Measurements from ENCODE around the gene CTSS.
"Not testable (repeated sequence)": the region's sequence is repeated elsewhere in the genome, so short reads cannot be mapped to it uniquely, and the experiment has no call there.

CTSS gene

GRCh38 chr1:150777544-150777943, 12.0 kb upstream of the CTSS start:
- Histone ChIP-seq H3K27ac (ENCODE audit: low read depth, low read length) (no peak overlapping the region), H3K9me3 (ENCODE audit: control insufficient read depth in 1 of 2, low read length in 2 of 2) (no peaks in the 10 kb centered on the region), H3K9ac (ENCODE audit: low read depth in 1 of 2, low read length in 2 of 2) (no peak overlapping the region), H3K4me1 (ENCODE audit: control insufficient read depth in 1 of 2, insufficient read depth in 2 of 2, low read length in 2 of 2) (no peaks in the 10 kb centered on the region), H3K4me3 (ENCODE audit: low read depth in 1 of 2, low read length in 2 of 2) (no peak overlapping the region), H3K27me3 (ENCODE audit: control insufficient read depth in 1 of 2, insufficient read depth in 2 of 2, low read length in 2 of 2) (no peaks in the 10 kb centered on the region), H3K36me3 (ENCODE audit: control insufficient read depth in 1 of 2, insufficient read depth in 2 of 2, low read length in 2 of 2) (no peaks in the 10 kb centered on the region)

GRCh38 chr1:150775931-150776505, 10.4 kb upstream of the CTSS start:
- H3K4me3 ChIP-seq (ENCODE audit: low read depth in 1 of 2, low read length in 2 of 2); H3K36me3 ChIP-seq (ENCODE audit: control insufficient read depth in 1 of 2, insufficient read depth in 2 of 2, low read length in 2 of 2); H3K27me3 ChIP-seq (ENCODE audit: control insufficient read depth in 1 of 2, insufficient read depth in 2 of 2, low read length in 2 of 2); H3K27ac ChIP-seq (ENCODE audit: low read depth, low read length); H3K9me3 ChIP-seq (ENCODE audit: control insufficient read depth in 1 of 2, low read length in 2 of 2); H3K4me1 ChIP-seq (ENCODE audit: control insufficient read depth in 1 of 2, insufficient read depth in 2 of 2, low read length in 2 of 2); H3K9ac ChIP-seq (ENCODE audit: low read depth in 1 of 2, low read length in 2 of 2): not testable (repeated sequence)

- Histone ChIP-seq H3K9me3 (ENCODE audit: control insufficient read depth in 1 of 2, low read length in 2 of 2) (no peaks in the 10 kb centered on the region), H3K27me3 (ENCODE audit: control insufficient read depth in 1 of 2, insufficient read depth in 2 of 2, low read length in 2 of 2) (no peaks in the 10 kb centered on the region), H3K27ac (ENCODE audit: low read depth, low read length) (no peak overlapping the region), H3K4me3 (ENCODE audit: low read depth in 1 of 2, low read length in 2 of 2) (no peak overlapping the region), H3K36me3 (ENCODE audit: control insufficient read depth in 1 of 2, insufficient read depth in 2 of 2, low read length in 2 of 2) (no peaks in the 10 kb centered on the region), H3K9ac (ENCODE audit: low read depth in 1 of 2, low read length in 2 of 2) (no peak overlapping the region), H3K4me1 (ENCODE audit: control insufficient read depth in 1 of 2, insufficient read depth in 2 of 2, low read length in 2 of 2) (no peaks in the 10 kb centered on the region)
These were observed 9.7 kb upstream of the CTSS start for GRCh38 chr1:150775276-150775675.

GRCh38 chr1:150772326-150772725, 6.7 kb upstream of the CTSS start:
- no peak overlapping the region for H3K4me3 ChIP-seq (ENCODE audit: low read depth in 1 of 2, low read length in 2 of 2)
- no peaks in the 10 kb centered on the region for H3K9me3 ChIP-seq (ENCODE audit: control insufficient read depth in 1 of 2, low read length in 2 of 2)
- H3K27ac ChIP-seq (ENCODE audit: low read depth, low read length): no peak overlapping the region
- H3K9ac ChIP-seq (ENCODE audit: low read depth in 1 of 2, low read length in 2 of 2): no peak overlapping the region
- H3K36me3 ChIP-seq (ENCODE audit: control insufficient read depth in 1 of 2, insufficient read depth in 2 of 2, low read length in 2 of 2): no peaks in the 10 kb centered on the region
- no peaks in the 10 kb centered on the region for H3K27me3 ChIP-seq (ENCODE audit: control insufficient read depth in 1 of 2, insufficient read depth in 2 of 2, low read length in 2 of 2)
- no peaks in the 10 kb centered on the region for H3K4me1 ChIP-seq (ENCODE audit: control insufficient read depth in 1 of 2, insufficient read depth in 2 of 2, low read length in 2 of 2)

- not testable (repeated sequence) for H3K9me3 ChIP-seq (ENCODE audit: control insufficient read depth in 1 of 2, low read length in 2 of 2); H3K9ac ChIP-seq (ENCODE audit: low read depth in 1 of 2, low read length in 2 of 2); H3K27me3 ChIP-seq (ENCODE audit: control insufficient read depth in 1 of 2, insufficient read depth in 2 of 2, low read length in 2 of 2); H3K27ac ChIP-seq (ENCODE audit: low read depth, low read length); H3K4me3 ChIP-seq (ENCODE audit: low read depth in 1 of 2, low read length in 2 of 2); H3K36me3 ChIP-seq (ENCODE audit: control insufficient read depth in 1 of 2, insufficient read depth in 2 of 2, low read length in 2 of 2)
- peaks cover 3 to 10% of the 10 kb centered on the region in 2 donors for H3K4me1 ChIP-seq (ENCODE audit: control insufficient read depth in 1 of 2, insufficient read depth in 2 of 2, low read length in 2 of 2)
These were observed 2.1 kb upstream of the CTSS start for GRCh38 chr1:150767704-150768103.

GRCh38 chr1:150765977-150766301, 361 bp upstream of the CTSS start:
- not testable (repeated sequence) for H3K27me3 ChIP-seq (ENCODE audit: control insufficient read depth in 1 of 2, insufficient read depth in 2 of 2, low read length in 2 of 2); H3K27ac ChIP-seq (ENCODE audit: low read depth, low read length); H3K9me3 ChIP-seq (ENCODE audit: control insufficient read depth in 1 of 2, low read length in 2 of 2); H3K36me3 ChIP-seq (ENCODE audit: control insufficient read depth in 1 of 2, insufficient read depth in 2 of 2, low read length in 2 of 2)
- Histone ChIP-seq H3K9ac (ENCODE audit: low read depth in 1 of 2, low read length in 2 of 2) (peak overlapping the region in 1 of 2 donors; percentile 74), H3K4me1 (ENCODE audit: control insufficient read depth in 1 of 2, insufficient read depth in 2 of 2, low read length in 2 of 2) (peaks cover 3 to 10% of the 10 kb centered on the region in 2 donors), H3K4me3 (ENCODE audit: low read depth in 1 of 2, low read length in 2 of 2) (peak overlapping the region; percentile 69 to 79)

- peaks cover 0 to 4% of the 10 kb centered on the region in 2 donors for H3K36me3 ChIP-seq (ENCODE audit: control insufficient read depth in 1 of 2, insufficient read depth in 2 of 2, low read length in 2 of 2)
- H3K9ac ChIP-seq (ENCODE audit: low read depth in 1 of 2, low read length in 2 of 2): peak overlapping the region; percentile 68 to 74
- no peaks in the 10 kb centered on the region for H3K9me3 ChIP-seq (ENCODE audit: control insufficient read depth in 1 of 2, low read length in 2 of 2)
- H3K4me1 ChIP-seq (ENCODE audit: control insufficient read depth in 1 of 2, insufficient read depth in 2 of 2, low read length in 2 of 2): peaks cover 3 to 10% of the 10 kb centered on the region in 2 donors
- no peaks in the 10 kb centered on the region for H3K27me3 ChIP-seq (ENCODE audit: control insufficient read depth in 1 of 2, insufficient read depth in 2 of 2, low read length in 2 of 2)
- H3K4me3 ChIP-seq (ENCODE audit: low read depth in 1 of 2, low read length in 2 of 2): peak overlapping the region; percentile 69 to 79
- peak overlapping the region; percentile 5 for H3K27ac ChIP-seq (ENCODE audit: low read depth, low read length)
These were observed 919 bp downstream of the CTSS start for GRCh38 chr1:150764617-150765101.

- no peaks in the 10 kb centered on the region for H3K27me3 ChIP-seq (ENCODE audit: control insufficient read depth in 1 of 2, insufficient read depth in 2 of 2, low read length in 2 of 2)
- H3K4me3 ChIP-seq (ENCODE audit: low read depth in 1 of 2, low read length in 2 of 2): no peak overlapping the region
- H3K4me1 ChIP-seq (ENCODE audit: control insufficient read depth in 1 of 2, insufficient read depth in 2 of 2, low read length in 2 of 2): peaks cover 3 to 10% of the 10 kb centered on the region in 2 donors
- H3K9me3 ChIP-seq (ENCODE audit: control insufficient read depth in 1 of 2, low read length in 2 of 2): no peaks in the 10 kb centered on the region
- H3K27ac ChIP-seq (ENCODE audit: low read depth, low read length): no peak overlapping the region
- H3K36me3 ChIP-seq (ENCODE audit: control insufficient read depth in 1 of 2, insufficient read depth in 2 of 2, low read length in 2 of 2): peaks cover 0 to 4% of the 10 kb centered on the region in 2 donors
- H3K9ac ChIP-seq (ENCODE audit: low read depth in 1 of 2, low read length in 2 of 2): no peak overlapping the region
These were observed 2.6 kb downstream of the CTSS start for GRCh38 chr1:150763018-150763417.

GRCh38 chr1:150762552-150762951, 3.0 kb downstream of the CTSS start:
- Histone ChIP-seq H3K4me3 (ENCODE audit: low read depth in 1 of 2, low read length in 2 of 2) (no peak overlapping the region), H3K36me3 (ENCODE audit: control insufficient read depth in 1 of 2, insufficient read depth in 2 of 2, low read length in 2 of 2) (peaks cover 3 to 9% of the 10 kb centered on the region in 2 donors), H3K9me3 (ENCODE audit: control insufficient read depth in 1 of 2, low read length in 2 of 2) (no peaks in the 10 kb centered on the region), H3K27me3 (ENCODE audit: control insufficient read depth in 1 of 2, insufficient read depth in 2 of 2, low read length in 2 of 2) (no peaks in the 10 kb centered on the region), H3K27ac (ENCODE audit: low read depth, low read length) (no peak overlapping the region), H3K9ac (ENCODE audit: low read depth in 1 of 2, low read length in 2 of 2) (no peak overlapping the region), H3K4me1 (ENCODE audit: control insufficient read depth in 1 of 2, insufficient read depth in 2 of 2, low read length in 2 of 2) (peaks cover 3 to 10% of the 10 kb centered on the region in 2 donors)

GRCh38 chr1:150761801-150762200, 3.8 kb downstream of the CTSS start:
- H3K27ac ChIP-seq (ENCODE audit: low read depth, low read length): no peak overlapping the region
- no peak overlapping the region for H3K4me3 ChIP-seq (ENCODE audit: low read depth in 1 of 2, low read length in 2 of 2)
- peaks cover 8 to 9% of the 10 kb centered on the region in 2 donors for H3K36me3 ChIP-seq (ENCODE audit: control insufficient read depth in 1 of 2, insufficient read depth in 2 of 2, low read length in 2 of 2)
- no peaks in the 10 kb centered on the region for H3K27me3 ChIP-seq (ENCODE audit: control insufficient read depth in 1 of 2, insufficient read depth in 2 of 2, low read length in 2 of 2)
- no peak overlapping the region for H3K9ac ChIP-seq (ENCODE audit: low read depth in 1 of 2, low read length in 2 of 2)
- H3K9me3 ChIP-seq (ENCODE audit: control insufficient read depth in 1 of 2, low read length in 2 of 2): no peaks in the 10 kb centered on the region
- H3K4me1 ChIP-seq (ENCODE audit: control insufficient read depth in 1 of 2, insufficient read depth in 2 of 2, low read length in 2 of 2): peaks cover 3 to 10% of the 10 kb centered on the region in 2 donors

- Histone ChIP-seq H3K27me3 (ENCODE audit: control insufficient read depth in 1 of 2, insufficient read depth in 2 of 2, low read length in 2 of 2) (no peaks in the 10 kb centered on the region), H3K4me3 (ENCODE audit: low read depth in 1 of 2, low read length in 2 of 2) (no peak overlapping the region)
These were observed 5.6 kb downstream of the CTSS start for GRCh38 chr1:150760013-150760412.

More at GRCh38 chr1:150760013-150760412, 5.6 kb downstream of the CTSS start:
- Histone ChIP-seq H3K4me1 (ENCODE audit: control insufficient read depth in 1 of 2, insufficient read depth in 2 of 2, low read length in 2 of 2) (peaks cover 3 to 10% of the 10 kb centered on the region in 2 donors), H3K9ac (ENCODE audit: low read depth in 1 of 2, low read length in 2 of 2) (no peak overlapping the region), H3K36me3 (ENCODE audit: control insufficient read depth in 1 of 2, insufficient read depth in 2 of 2, low read length in 2 of 2) (peaks cover 13 to 20% of the 10 kb centered on the region in 2 donors), H3K27ac (ENCODE audit: low read depth, low read length) (no peak overlapping the region), H3K9me3 (ENCODE audit: control insufficient read depth in 1 of 2, low read length in 2 of 2) (no peaks in the 10 kb centered on the region)
